AG09319 (cell line): ENCODE results near the gene SLC7A5.

Experiments used
- DNase-seq: peaks from one replicate; pipeline ENCODE4 v3.0.0-alpha.2; 2010; ENCODE audit warnings: low read depth; ENCODE audit errors: extremely low read depth
- CTCF ChIP-seq: IDR thresholded peaks from 2 replicates; pipeline ENCODE4 v1.5.1; 2011; ENCODE audit warnings: low read depth, mild to moderate bottlenecking, inconsistent platforms, low read length, moderate library complexity

Gene SLC7A5

GRCh38 chr16:87845807-87846619 is 23.3 kb downstream of the SLC7A5 start:
- no peak for DNase-seq
- TF ChIP-seq CTCF = no peak

GRCh38 chr16:87845213-87845612 is 24.1 kb downstream of the SLC7A5 start:
- DNase-seq = no peak
- no peak for TF ChIP-seq CTCF

GRCh38 chr16:87844809-87845208 is 24.5 kb downstream of the SLC7A5 start:
- TF ChIP-seq CTCF = no peak
- DNase-seq = no peak

GRCh38 chr16:87844120-87844733 is 25.1 kb downstream of the SLC7A5 start:
- DNase-seq = no peak
- no peak for TF ChIP-seq CTCF

- DNase-seq = no peak
These were observed 25.6 kb downstream of the SLC7A5 start for GRCh38 chr16:87843678-87844105.

GRCh38 chr16:87842209-87842869 is 27.0 kb downstream of the SLC7A5 start:
- no peak for DNase-seq
- no peak for TF ChIP-seq CTCF

More at GRCh38 chr16:87843678-87844105, 25.6 kb downstream of the SLC7A5 start:
- TF ChIP-seq CTCF = no peak
